Fibroblast of mammary gland (primary cell): ENCODE data around the gene ULK3.

Source experiments
- DNase-seq: peaks from one replicate; pipeline ENCODE4 v3.0.0-alpha.2; 2010; ENCODE audit warnings: low read depth
- H3K4me3 ChIP-seq: 2 replicates; pipeline ENCODE4 v1.5.1; 2011; ENCODE audit warnings: low read depth, mild to moderate bottlenecking, low read length, moderate library complexity; ENCODE audit not compliant: control insufficient read depth
- CTCF ChIP-seq: conservative IDR thresholded peaks from 2 replicates; pipeline ENCODE4 v1.5.1; 2011; ENCODE audit warnings: low read depth, low read length, inconsistent platforms; ENCODE audit not compliant: control insufficient read depth, insufficient read depth

ULK3 gene

GRCh38 chr15:74857671-74858368 lies 14.9 kb upstream of the ULK3 start:
- no peak overlapping the region for H3K4me3 ChIP-seq
- TF ChIP-seq CTCF: no peak
- no peak for DNase-seq

GRCh38 chr15:74857082-74857655 lies 14.2 kb upstream of the ULK3 start:
- no peak overlapping the region for H3K4me3 ChIP-seq

GRCh38 chr15:74856537-74856936 lies 13.6 kb upstream of the ULK3 start:
- DNase-seq: no peak
- H3K4me3 ChIP-seq: no peak overlapping the region
- no peak for TF ChIP-seq CTCF

More at GRCh38 chr15:74857082-74857655, 14.2 kb upstream of the ULK3 start:
- TF ChIP-seq CTCF: no peak
- no peak for DNase-seq

GRCh38 chr15:74855857-74856256 lies 12.9 kb upstream of the ULK3 start:
- no peak for DNase-seq
- H3K4me3 ChIP-seq: no peak overlapping the region
- no peak for TF ChIP-seq CTCF

- TF ChIP-seq CTCF: no peak
- no peak overlapping the region for H3K4me3 ChIP-seq
- DNase-seq: no peak
Observed at GRCh38 chr15:74854453-74855022, 11.6 kb upstream of the ULK3 start.

GRCh38 chr15:74851960-74852359 lies 9.0 kb upstream of the ULK3 start:
- no peak for DNase-seq
- no peak overlapping the region for H3K4me3 ChIP-seq
- no peak for TF ChIP-seq CTCF
